GM23338 (cell line): ENCODE data around the gene FNDC11. TPM values are rescaled to one million over a fixed set of nuclear protein-coding genes. Genes with fewer than 3 reads are reported as not detected.

Experiments used
- ATAC-seq: fragments of 200-7000 bp; cut with Tn5 transposase; 3 replicates; pipeline ENCODE4 v1.9.1; 2020
- DNase-seq: peaks from one replicate; pipeline ENCODE4 v3.0.0-alpha.2; 2015; ENCODE audit warnings: low spot score
- H2AFZ ChIP-seq: fragments of 200-600 bp; sonication (generic); 2 replicates; pipeline ENCODE4 v1.8.0; 2016; ENCODE audit warnings: antibody characterized with exemption, mild to moderate bottlenecking, moderate library complexity
- H3F3A ChIP-seq: fragments of 200-600 bp; sonication (generic); replicated peaks from 2 replicates; pipeline ENCODE4 v1.8.0; 2017; ENCODE audit warnings: antibody characterized with exemption, mixed run types, low read depth
- H3K27ac ChIP-seq: fragments of 200-600 bp; sonication (generic); 2 replicates; pipeline ENCODE4 v1.6.1; 2016; ENCODE audit warnings: low read depth
- H3K27me3 ChIP-seq: fragments of 200-600 bp; sonication (generic); 2 replicates; pipeline ENCODE4 v1.8.0; 2016; ENCODE audit warnings: mild to moderate bottlenecking, mixed run types, moderate library complexity; ENCODE audit not compliant: insufficient read depth
- H3K36me3 ChIP-seq: fragments of 200-600 bp; sonication (generic); 2 replicates; pipeline ENCODE4 v1.8.0; 2016; ENCODE audit warnings: mild to moderate bottlenecking; ENCODE audit not compliant: insufficient read depth
- H3K4me1 ChIP-seq: fragments of 200-600 bp; sonication (generic); 2 replicates; pipeline ENCODE4 v1.8.0; 2016; ENCODE audit warnings: mild to moderate bottlenecking, moderate library complexity; ENCODE audit not compliant: insufficient read depth
- H3K4me2 ChIP-seq: fragments of 200-600 bp; sonication (generic); 2 replicates; pipeline ENCODE4 v1.7.1; 2017; ENCODE audit warnings: mixed run types
- H3K4me3 ChIP-seq: fragments of 200-600 bp; sonication (generic); 2 replicates; pipeline ENCODE4 v1.6.1; 2016; ENCODE audit warnings: mixed run types
- H3K79me2 ChIP-seq: fragments of 200-600 bp; sonication (generic); replicated peaks from 2 replicates; pipeline ENCODE4 v1.8.0; 2017; ENCODE audit warnings: mild to moderate bottlenecking; ENCODE audit not compliant: insufficient read depth
- H3K9me2 ChIP-seq: fragments of 200-600 bp; sonication (generic); 2 replicates; pipeline ENCODE4 v1.8.0; 2017; ENCODE audit not compliant: insufficient read depth
- H4K20me1 ChIP-seq: fragments of 200-600 bp; sonication (generic); replicated peaks from 2 replicates; pipeline ENCODE4 v1.8.0; 2017; ENCODE audit warnings: mild to moderate bottlenecking; ENCODE audit not compliant: insufficient read depth
- H3K27ac Mint-ChIP-seq: 2 replicates; pipeline ENCODE4 v1.8.0; 2020; ENCODE audit warnings: inconsistent platforms, mild to moderate bottlenecking, moderate library complexity, mixed read lengths
- H3K27me3 Mint-ChIP-seq: 3 replicates; pipeline ENCODE4 v1.8.0; 2022; ENCODE audit warnings: low read depth, mild to moderate bottlenecking, moderate library complexity, mixed read lengths, inconsistent platforms; ENCODE audit not compliant: insufficient read depth, poor library complexity
- H3K36me3 Mint-ChIP-seq: 3 replicates; pipeline ENCODE4 v1.8.0; 2021; ENCODE audit warnings: low read depth, mild to moderate bottlenecking, inconsistent platforms, moderate library complexity, mixed read lengths
- H3K4me1 Mint-ChIP-seq: 3 replicates; pipeline ENCODE4 v1.8.0; 2020; ENCODE audit warnings: mild to moderate bottlenecking, inconsistent platforms, mixed read lengths
- H3K4me3 Mint-ChIP-seq: 3 replicates; pipeline ENCODE4 v1.8.0; 2021; ENCODE audit warnings: moderate library complexity, mild to moderate bottlenecking, inconsistent platforms, mixed read lengths
- H3K9me3 Mint-ChIP-seq: 3 replicates; pipeline ENCODE4 v1.8.0; 2020; ENCODE audit warnings: moderate library complexity, mild to moderate bottlenecking, inconsistent platforms, mixed read lengths
- CREB1 ChIP-seq: fragments of 250-450 bp; sonication (Bioruptor Pico); IDR thresholded peaks from 2 replicates; pipeline ENCODE4 v1.5.0; 2020; ENCODE audit warnings: low read depth, mild to moderate bottlenecking, moderate library complexity
- CTCF ChIP-seq, 2 experiments: fragments of 200-600 bp in 1 of 2; sonication (generic) in 1 of 2; conservative IDR thresholded peaks; 2 replicates each; pipeline versions ENCODE4 v1.5.1 to v1.6.1; 2016 to 2017; ENCODE audit warnings: antibody characterized with exemption in 2 of 2, low read depth in 2 of 2, mild to moderate bottlenecking in 2 of 2, moderate library complexity in 1 of 2
- ETS1 ChIP-seq: IDR thresholded peaks from 2 replicates; pipeline ENCODE4 v1.6.1; 2016; ENCODE audit warnings: antibody characterized with exemption
- EZH2 ChIP-seq: fragments of 200-600 bp; sonication (generic); IDR thresholded peaks from one replicate; pipeline ENCODE4 v1.8.0; 2017; ENCODE audit warnings: antibody characterized with exemption, mild to moderate bottlenecking, low read depth; ENCODE audit not compliant: unreplicated experiment
- EZH2phosphoT487 ChIP-seq: fragments of 200-600 bp; sonication (generic); IDR thresholded peaks from one replicate; pipeline ENCODE4 v1.8.1; 2018; ENCODE audit warnings: antibody characterized with exemption; ENCODE audit not compliant: unreplicated experiment
- JUNB ChIP-seq: IDR thresholded peaks from one replicate; pipeline ENCODE4 v1.6.1; 2016; ENCODE audit warnings: antibody characterized with exemption; ENCODE audit not compliant: unreplicated experiment
- NANOG ChIP-seq: IDR thresholded peaks from 2 replicates; pipeline ENCODE4 v1.6.1; 2016; ENCODE audit warnings: antibody characterized with exemption, borderline replicate concordance
- POLR2AphosphoS5 ChIP-seq: IDR thresholded peaks from 2 replicates; pipeline ENCODE4 v1.6.1; 2016; ENCODE audit warnings: antibody characterized with exemption, low read depth
- REST ChIP-seq: IDR thresholded peaks from one replicate; pipeline ENCODE4 v1.6.1; 2018; ENCODE audit warnings: antibody characterized with exemption; ENCODE audit not compliant: unreplicated experiment
- STAT1 ChIP-seq: IDR thresholded peaks from one replicate; pipeline ENCODE4 v1.6.1; 2016; ENCODE audit warnings: antibody characterized with exemption; ENCODE audit not compliant: unreplicated experiment
- ZNF114 ChIP-seq: fragments of 250-450 bp; sonication (Bioruptor Pico); IDR thresholded peaks from 2 replicates; pipeline ENCODE4 v1.5.0; 2020; ENCODE audit warnings: mild to moderate bottlenecking, moderate library complexity
- ZNF331 ChIP-seq: fragments of 250-450 bp; sonication (Bioruptor Pico); IDR thresholded peaks from 2 replicates; pipeline ENCODE4 v1.5.0; 2020; ENCODE audit warnings: low read depth, mild to moderate bottlenecking, moderate library complexity
- ZNF462 ChIP-seq: fragments of 250-450 bp; sonication (Bioruptor Pico); IDR thresholded peaks from 2 replicates; pipeline ENCODE4 v1.5.0; 2020; ENCODE audit warnings: mild to moderate bottlenecking, moderate library complexity
- polyA plus RNA-seq: library from polyadenylated mRNA; unstranded; fragments of >200 nt; fragmentation: Nextera tagmentation; extraction: Ambion mirVana; gene quantifications from 2 replicates; pipeline ENCODE4 v1.2.1, GENCODE V29; 2016
- total RNA-seq: library from RNA; depleted of rRNA; stranded (reverse); fragments of >200 nt; shearing (Covaris generic); gene quantifications from 2 replicates; pipeline ENCODE4 v1.2.3, GENCODE V29; 2014

The FNDC11 gene
- total and polyA plus RNA-seq, 2 experiments from 2014 or later = 3.4 to 5.3 TPM

- H3K4me1 Mint-ChIP-seq = no peaks in the 10 kb centered on the region
- H3K36me3 ChIP-seq = no peaks in the 10 kb centered on the region
Observed at GRCh38 chr20:63562461-63563224, 8.7 kb downstream of the FNDC11 start.

More at GRCh38 chr20:63562461-63563224, 8.7 kb downstream of the FNDC11 start:
- Histone ChIP-seq H3K9me2 (no peaks in the 10 kb centered on the region), H2AFZ (no peak overlapping the region), H3K27me3 (no peaks in the 10 kb centered on the region), H3F3A (no peaks in the 10 kb centered on the region), H4K20me1 (no peaks in the 10 kb centered on the region), H3K4me3 (no peak overlapping the region), H3K4me1 (no peaks in the 10 kb centered on the region), H3K4me2 (no peak overlapping the region), H3K27ac (no peak overlapping the region), H3K79me2 (no peaks in the 10 kb centered on the region)
- TF ChIP-seq POLR2AphosphoS5 (no peak), ETS1 (no peak), STAT1 (no peak), JUNB (no peak), EZH2 (no peak), REST (no peak), NANOG (no peak), CREB1 (CRISPR knock-in tag) (no peak), ZNF331 (CRISPR knock-in tag) (no peak), ZNF462 (no peak), EZH2phosphoT487 (no peak), ZNF114 (no peak), CTCF (conservative IDR thresholded peaks at IDR 0.05; ENCODE audit: low read depth in 2 of 2) (no peak)
- Mint-ChIP-seq H3K36me3 (peaks cover 3% of the 10 kb centered on the region; the same call in 1 of the 3 replicates), H3K27me3 (no peaks in the 10 kb centered on the region), H3K27ac (no peak overlapping the region), H3K4me3 (no peak overlapping the region), H3K9me3 (peaks cover 4% of the 10 kb centered on the region; the same call in 2 of the 3 replicates)
- no peak for ATAC-seq
- no peak for DNase-seq
